GM19455 (cell line): Measurements from ENCODE around the gene PHLDB1.

Experiments used
- ATAC-seq: cut with Tn5 transposase; IDR thresholded peaks from one replicate; pipeline ENCODE4 v1.9.1; 2021; ENCODE audit not compliant: unreplicated experiment

PHLDB1 gene

GRCh38 chr11:118638726-118639125 is 31.3 kb downstream of the PHLDB1 start:
- ATAC-seq = no peak

GRCh38 chr11:118639899-118640298 is 32.5 kb downstream of the PHLDB1 start:
- ATAC-seq = no peak

- no peak for ATAC-seq
Observed at GRCh38 chr11:118640332-118641154, 33.1 kb downstream of the PHLDB1 start.

- no peak for ATAC-seq
Observed at GRCh38 chr11:118641397-118642019, 34.1 kb downstream of the PHLDB1 start.

GRCh38 chr11:118643142-118643994 is 36.0 kb downstream of the PHLDB1 start:
- no peak for ATAC-seq

- no peak for ATAC-seq
Observed at GRCh38 chr11:118643995-118644345, 36.6 kb downstream of the PHLDB1 start.

- ATAC-seq = no peak
Observed at GRCh38 chr11:118644496-118644895, 37.1 kb downstream of the PHLDB1 start.

- no peak for ATAC-seq
Observed at GRCh38 chr11:118645066-118645715, 37.8 kb downstream of the PHLDB1 start.

GRCh38 chr11:118646393-118646792 is 39.0 kb downstream of the PHLDB1 start:
- no peak for ATAC-seq

- ATAC-seq = no peak
Observed at GRCh38 chr11:118648291-118648690, 40.9 kb downstream of the PHLDB1 start.

GRCh38 chr11:118649941-118650340 is 42.5 kb downstream of the PHLDB1 start:
- no peak for ATAC-seq

GRCh38 chr11:118650366-118650765 is 43.0 kb downstream of the PHLDB1 start:
- ATAC-seq = no peak

- no peak for ATAC-seq
Observed at GRCh38 chr11:118651820-118652219, 44.4 kb downstream of the PHLDB1 start.

GRCh38 chr11:118652681-118653181 is 45.3 kb downstream of the PHLDB1 start:
- ATAC-seq = no peak

- no peak for ATAC-seq
Observed at GRCh38 chr11:118653684-118654390, 46.4 kb downstream of the PHLDB1 start.

GRCh38 chr11:118655486-118656190 is 48.2 kb downstream of the PHLDB1 start:
- ATAC-seq = no peak

- ATAC-seq = no peak
Observed at GRCh38 chr11:118656563-118657165, 49.2 kb downstream of the PHLDB1 start.

- ATAC-seq = no peak
Observed at GRCh38 chr11:118657238-118657637, 49.8 kb downstream of the PHLDB1 start.

- no peak for ATAC-seq
Observed at GRCh38 chr11:118657709-118658428, 50.5 kb downstream of the PHLDB1 start.
